GM18511 (cell line): ENCODE measurements around the gene RERE.
A peak's percentile ranks its signal among the peaks of the same experiment; 100 is the strongest.
"Not testable (repeated sequence)": the region's sequence is repeated elsewhere in the genome, so short reads cannot be mapped to it uniquely, and the experiment has no call there.

Source experiments
- ATAC-seq: cut with Tn5 transposase; IDR thresholded peaks from one replicate; pipeline ENCODE4 v1.9.1; 2021; ENCODE audit warnings: mild to moderate bottlenecking, moderate library complexity; ENCODE audit not compliant: unreplicated experiment

RERE gene

DNA sequence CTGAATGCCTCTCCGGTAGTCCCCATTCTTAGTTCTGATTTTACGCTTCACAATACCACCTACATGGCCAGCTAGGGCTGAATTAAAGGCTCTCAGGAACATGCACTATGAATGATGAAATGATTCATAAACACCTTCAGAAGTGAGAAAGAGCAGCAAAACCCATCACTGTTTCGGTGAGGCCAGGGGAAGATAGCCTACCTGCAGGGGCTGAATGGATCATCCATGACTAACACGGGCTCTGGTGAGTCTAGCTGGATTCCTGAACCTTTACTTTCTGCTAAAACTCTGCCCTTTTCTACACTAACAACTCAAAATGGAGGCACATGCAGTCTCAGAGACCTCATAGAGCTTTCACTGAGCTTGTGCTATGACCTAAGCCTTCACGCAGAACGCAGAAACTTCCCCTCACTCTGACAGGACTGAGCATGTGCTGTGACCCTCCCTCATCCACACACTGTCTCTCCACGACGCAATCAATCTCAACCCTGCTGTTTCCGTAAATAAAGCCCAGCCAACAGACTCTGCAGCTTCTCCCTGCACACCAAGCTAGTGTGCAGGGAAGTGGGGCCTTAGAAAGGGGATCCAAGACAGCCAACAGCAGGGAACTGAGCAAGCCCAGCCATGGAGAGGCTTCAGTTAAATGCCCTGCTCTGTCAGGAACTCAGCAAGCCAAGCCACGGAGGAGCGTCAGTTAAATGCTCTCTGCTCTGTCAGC lies 291.7 kb downstream of the RERE start:
- ATAC-seq, result peak; percentile 65

GRCh38 chr1:8525216-8525557 lies 292.3 kb downstream of the RERE start:
- ATAC-seq, result no peak

- ATAC-seq, result no peak
These were observed 292.7 kb downstream of the RERE start for GRCh38 chr1:8524627-8525157.

DNA sequence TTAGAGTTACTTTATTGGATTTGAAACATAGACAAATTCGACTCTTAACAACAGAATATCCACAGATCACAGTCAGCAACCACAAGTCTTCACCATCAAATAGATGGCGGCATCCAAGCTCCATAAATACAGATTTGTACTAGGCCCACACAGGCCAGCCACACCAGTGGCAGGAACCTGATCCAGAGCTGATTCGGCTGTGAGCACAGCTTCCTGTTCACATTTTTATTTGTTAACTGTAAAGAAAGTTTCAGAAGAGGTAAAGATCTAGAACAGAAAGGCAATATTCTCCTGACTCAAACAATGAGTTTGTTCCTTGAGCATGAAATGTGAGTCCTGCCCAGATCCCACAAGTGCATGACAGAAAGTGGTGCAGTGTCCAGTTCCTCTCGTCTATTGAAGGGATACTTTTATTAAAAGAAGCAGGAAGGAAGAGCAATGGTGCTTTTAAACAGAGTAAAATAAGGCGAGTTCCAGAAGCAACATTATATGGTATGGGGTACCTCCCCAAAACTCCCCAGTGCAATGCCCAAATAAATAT lies 293.7 kb downstream of the RERE start:
- no peak for ATAC-seq

GRCh38 chr1:8520483-8520966 lies 296.9 kb downstream of the RERE start:
- ATAC-seq, result no peak

- ATAC-seq, result no peak
These were observed 298.3 kb downstream of the RERE start for GRCh38 chr1:8519167-8519566.

DNA sequence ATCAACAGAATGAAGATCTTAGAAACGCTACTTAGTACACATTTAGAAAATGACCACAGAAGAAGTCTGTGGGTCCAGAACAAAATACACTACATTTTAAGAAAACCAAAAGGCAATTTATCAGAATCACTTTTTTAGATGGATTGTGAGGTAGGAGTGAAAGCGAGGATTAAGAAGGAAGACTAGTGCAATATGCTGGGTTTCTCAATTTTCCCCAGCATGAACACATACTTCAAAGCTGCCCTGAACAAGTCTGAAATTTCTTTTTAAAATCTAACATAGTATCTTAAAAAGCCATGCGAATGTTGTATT lies 299.0 kb downstream of the RERE start:
- ATAC-seq, result no peak

GRCh38 chr1:8517661-8518489 lies 299.6 kb downstream of the RERE start:
- ATAC-seq, result no peak

GRCh38 chr1:8516793-8517556 lies 300.5 kb downstream of the RERE start:
- no peak for ATAC-seq

- no peak for ATAC-seq
These were observed 301.1 kb downstream of the RERE start for GRCh38 chr1:8516278-8516777.

DNA sequence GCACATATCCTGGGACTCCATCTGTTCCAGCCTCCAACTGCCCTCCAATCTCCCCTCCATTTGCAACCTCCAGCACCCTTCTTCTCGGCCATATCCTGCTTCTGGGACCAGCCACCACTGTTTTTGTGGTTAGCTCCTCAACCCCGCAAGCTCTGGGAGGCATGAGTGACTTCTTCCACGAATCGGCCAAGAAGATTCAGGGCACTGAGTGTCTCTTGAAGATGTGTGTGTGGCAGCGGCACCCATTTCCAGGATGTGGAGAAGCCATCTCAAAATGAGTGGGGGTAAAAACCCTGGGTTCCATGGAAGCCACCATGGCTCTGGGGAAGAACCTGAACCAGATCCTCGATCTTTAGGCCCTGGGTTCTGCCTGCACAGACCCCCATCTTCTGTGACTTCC lies 304.9 kb downstream of the RERE start:
- no peak for ATAC-seq

- ATAC-seq, result no peak
These were observed 307.2 kb downstream of the RERE start for GRCh38 chr1:8510041-8510823.

DNA sequence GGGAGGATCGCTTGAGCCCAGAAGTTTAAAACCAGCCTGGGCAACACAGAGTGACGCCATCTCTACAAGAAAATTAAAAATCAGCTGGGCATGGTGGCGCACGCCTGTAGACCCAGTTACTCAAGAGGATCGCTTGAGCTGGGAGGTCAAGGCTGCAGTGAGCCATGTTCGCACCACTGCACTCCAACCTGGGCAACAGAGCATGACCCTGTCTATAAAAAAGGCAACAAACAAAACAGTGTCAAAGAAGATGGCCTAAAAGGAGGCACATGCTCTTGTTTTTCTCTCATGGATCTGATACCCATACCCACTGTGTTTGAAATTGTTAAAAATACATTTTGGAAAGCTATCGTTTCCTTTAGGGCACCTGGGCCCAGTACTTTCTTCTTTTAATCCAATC lies 307.9 kb downstream of the RERE start:
- no peak for ATAC-seq

DNA sequence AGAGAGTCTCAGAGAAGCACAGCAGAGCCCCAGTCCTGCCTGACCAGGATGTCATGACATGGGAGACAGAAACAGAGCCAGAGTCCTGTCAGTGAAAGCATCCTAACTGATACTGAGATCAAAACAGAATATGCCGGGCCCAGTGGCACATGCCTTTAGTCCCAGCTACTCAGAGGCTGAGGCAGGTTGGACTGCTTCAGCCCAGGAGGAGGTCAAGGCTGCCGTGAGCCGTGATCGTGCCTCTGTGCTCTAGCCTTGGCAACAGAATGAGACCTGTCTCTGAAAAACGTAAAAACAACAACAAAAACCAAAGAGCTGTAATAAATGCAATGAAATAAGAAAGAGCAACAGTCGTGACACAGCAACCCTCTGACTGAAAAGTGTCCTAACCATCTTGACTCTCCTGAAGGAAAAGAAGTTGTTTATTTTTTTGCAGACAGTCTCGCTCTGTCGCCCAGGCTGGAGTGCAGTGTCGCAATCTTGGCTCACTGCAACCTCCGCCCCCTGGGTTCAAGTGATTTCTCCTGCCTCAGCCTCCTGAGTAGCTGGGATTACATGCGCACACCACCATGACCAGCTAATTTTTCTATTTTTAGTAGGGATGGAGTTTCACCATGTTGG lies 310.3 kb downstream of the RERE start:
- no peak for ATAC-seq

GRCh38 chr1:8506456-8506855 lies 311.0 kb downstream of the RERE start:
- ATAC-seq, result no peak

DNA sequence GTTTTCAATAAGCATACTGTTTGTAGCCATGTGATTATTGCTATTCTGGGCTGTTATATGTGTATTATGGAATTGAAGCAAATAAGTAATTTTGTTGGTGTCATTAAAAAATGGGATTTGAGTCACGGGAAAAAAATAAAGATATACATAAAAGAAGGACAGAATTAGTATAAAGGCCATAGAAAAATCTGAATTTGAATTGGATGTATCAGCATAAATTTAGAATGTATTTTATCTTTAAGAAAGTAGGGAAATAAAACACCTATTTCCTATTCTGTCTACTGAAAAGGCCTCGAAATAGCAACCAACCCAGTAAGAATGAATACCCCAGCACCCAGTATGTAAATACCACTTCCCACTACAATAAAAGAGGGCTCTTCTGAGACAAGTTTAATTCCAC lies 313.6 kb downstream of the RERE start:
- no peak for ATAC-seq

DNA sequence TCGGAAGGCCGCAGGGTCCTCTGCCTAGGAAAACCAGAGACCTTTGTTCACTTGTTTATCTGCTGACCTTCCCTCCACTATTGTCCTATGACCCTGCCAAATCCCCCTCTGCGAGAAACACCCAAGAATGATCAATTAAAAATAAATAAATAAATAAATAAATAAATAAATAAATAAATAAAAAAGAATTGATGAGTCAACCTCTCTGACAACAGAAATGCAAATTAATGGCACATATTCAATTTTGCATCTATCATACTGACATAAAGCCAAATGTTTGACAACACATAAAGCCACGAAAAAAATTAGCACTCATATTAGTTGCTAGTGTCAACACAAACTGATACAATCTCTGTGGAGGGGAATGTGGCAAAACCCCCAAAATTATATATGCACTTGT lies 314.5 kb downstream of the RERE start:
- ATAC-seq, result not testable (repeated sequence)

GRCh38 chr1:8497210-8497819 lies 320.1 kb downstream of the RERE start:
- ATAC-seq, result no peak

- ATAC-seq, result peak; percentile 56
These were observed 321.0 kb downstream of the RERE start for GRCh38 chr1:8496473-8496872.
